GM21367 (cell line): Measurements from ENCODE around the gene TPSD1.
"Not testable (repeated sequence)": the region's sequence is repeated elsewhere in the genome, so short reads cannot be mapped to it uniquely, and the experiment has no call there.

ENCODE experiments used
- ATAC-seq: cut with Tn5 transposase; IDR thresholded peaks from one replicate; pipeline ENCODE4 v1.9.1; 2021; ENCODE audit not compliant: unreplicated experiment

Gene TPSD1

DNA sequence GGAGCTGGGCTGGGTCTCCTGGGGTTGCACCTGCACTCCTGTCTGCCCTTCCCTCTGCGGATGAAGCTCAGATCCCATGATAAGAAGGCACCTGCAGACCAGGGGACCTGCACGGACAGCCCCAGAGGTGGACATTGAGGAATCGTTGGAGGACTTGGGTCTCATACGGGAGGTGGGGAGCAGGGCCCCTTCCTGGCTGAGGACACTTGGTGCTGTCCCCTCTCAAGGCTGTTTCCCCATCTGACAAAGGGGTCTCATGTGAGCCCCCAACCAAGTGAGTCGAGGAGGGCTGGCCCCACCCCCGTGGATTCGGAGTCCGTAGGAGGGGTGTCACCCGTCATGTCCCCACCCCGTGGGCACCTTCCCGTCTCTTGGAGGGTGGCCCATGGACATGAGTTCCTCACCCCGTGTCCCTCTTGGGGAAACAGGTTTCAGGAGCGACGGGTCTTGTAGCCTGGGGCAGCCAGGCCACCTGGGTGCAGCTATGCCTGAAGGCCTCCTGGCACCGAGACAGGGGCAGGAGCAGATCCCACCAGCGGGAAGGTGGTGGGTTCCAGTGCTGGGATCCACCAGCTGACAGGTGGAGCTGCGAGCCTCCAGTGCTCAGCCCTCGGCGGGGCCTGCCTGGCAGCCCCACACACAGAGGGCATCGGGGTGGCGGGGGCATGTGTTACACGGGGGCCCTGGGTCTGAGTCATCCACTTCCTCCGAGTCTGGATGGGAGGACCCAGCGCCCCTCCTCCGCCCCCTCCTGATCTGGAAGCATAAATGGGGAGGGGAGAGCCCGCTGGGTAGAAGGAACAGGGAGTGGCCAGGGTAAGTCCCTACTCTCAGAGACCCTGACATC is at the start of gene TPSD1:
TSS of gene TPSD1 (plus strand) at position 794 of the 847 bp plus-strand sequence. CDS start 212 bp downstream, outside the sequence.
- not testable (repeated sequence) for ATAC-seq

DNA sequence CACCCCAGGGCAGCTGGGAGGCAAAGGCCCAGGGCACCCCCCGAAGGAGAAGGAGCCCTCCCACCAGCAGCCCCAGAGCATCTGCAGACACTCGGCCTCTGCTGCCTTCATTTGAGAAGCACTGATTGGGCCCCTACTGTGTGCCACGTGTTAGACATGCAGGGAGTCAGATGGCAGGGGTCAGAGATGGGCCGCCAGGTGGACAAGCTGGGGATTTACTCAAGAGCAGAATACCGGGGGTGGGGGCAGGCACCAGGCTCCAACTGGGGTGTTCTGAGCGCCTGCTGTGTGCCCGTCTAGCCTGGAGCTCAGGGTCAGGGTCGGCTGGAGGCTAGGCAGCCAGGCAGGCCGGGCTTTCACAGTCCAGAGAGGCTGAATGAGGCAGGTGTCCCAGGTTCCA is 49.5 kb upstream of the TPSD1 start:
- no peak for ATAC-seq

DNA sequence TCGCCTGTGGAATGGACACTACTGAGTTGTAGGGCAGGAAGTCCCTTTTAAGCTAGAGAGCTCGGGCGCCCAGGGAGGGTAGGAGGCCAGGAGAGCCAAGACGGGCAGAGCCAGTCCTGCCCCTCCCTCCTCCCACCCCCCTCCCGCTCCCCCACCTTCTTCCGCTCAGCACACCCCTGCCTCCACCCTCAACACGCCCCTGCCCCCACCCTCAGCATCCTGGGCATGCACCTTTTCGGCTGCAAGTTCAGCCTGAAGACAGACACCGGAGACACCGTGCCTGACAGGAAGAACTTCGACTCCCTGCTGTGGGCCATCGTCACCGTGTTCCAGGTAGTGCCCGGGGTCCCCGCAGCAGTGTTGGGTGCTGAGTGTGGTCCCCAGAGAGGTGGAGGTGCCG is 49.1 kb upstream of the TPSD1 start:
- ATAC-seq: no peak

DNA sequence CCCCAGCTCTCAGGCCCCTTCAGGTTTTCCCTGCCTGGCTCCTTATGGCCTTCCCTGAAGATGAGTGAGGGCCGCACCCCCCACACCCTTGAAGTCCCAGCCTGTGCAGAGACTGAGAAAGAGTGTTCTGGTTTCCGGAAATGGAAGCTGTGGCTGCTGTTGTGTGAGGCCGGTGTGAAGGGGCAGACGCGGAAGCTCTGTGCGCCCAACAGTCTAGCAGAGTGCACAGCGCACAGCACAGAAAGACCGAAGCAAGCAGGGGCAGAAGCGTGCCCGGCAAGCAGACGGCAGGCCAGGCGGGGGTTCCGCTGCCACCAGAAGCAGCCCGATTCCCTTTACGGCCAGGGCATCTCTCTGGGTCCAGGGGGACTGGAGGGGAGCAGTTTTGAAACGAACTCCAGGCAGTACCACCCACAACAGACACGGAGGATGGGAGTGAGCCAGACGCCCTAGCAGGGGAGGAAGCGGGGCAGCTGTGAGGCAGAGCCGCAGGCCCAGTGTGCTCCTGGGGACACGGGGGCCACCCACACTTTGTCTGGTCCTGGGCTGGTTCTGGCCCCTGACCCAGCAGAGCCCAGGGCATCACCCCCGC is 47.5 kb upstream of the TPSD1 start:
- no peak for ATAC-seq

DNA sequence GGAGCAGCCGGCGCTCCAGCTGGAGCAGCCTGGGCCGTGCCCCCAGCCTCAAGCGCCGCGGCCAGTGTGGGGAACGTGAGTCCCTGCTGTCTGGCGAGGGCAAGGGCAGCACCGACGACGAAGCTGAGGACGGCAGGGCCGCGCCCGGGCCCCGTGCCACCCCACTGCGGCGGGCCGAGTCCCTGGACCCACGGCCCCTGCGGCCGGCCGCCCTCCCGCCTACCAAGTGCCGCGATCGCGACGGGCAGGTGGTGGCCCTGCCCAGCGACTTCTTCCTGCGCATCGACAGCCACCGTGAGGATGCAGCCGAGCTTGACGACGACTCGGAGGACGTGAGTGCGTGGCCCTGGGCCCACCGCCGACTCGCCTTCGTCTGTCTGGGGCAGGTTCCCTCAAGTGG is 46.8 kb upstream of the TPSD1 start:
- no peak for ATAC-seq

DNA sequence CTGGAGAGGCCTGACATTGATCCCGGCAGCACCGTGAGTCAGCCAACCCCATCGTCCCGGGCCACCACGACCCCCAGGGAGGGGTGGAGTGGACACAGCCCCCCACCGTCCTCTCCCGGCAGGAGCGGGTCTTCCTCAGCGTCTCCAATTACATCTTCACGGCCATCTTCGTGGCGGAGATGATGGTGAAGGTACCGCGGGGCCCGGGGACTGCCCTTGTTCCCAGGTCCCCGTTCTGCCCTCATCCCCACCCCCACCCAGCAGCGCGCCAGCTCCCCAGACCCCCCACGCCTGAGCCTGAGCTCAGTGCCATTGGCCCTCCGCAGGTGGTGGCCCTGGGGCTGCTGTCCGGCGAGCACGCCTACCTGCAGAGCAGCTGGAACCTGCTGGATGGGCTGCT is 45.4 kb upstream of the TPSD1 start:
- ATAC-seq: no peak

DNA sequence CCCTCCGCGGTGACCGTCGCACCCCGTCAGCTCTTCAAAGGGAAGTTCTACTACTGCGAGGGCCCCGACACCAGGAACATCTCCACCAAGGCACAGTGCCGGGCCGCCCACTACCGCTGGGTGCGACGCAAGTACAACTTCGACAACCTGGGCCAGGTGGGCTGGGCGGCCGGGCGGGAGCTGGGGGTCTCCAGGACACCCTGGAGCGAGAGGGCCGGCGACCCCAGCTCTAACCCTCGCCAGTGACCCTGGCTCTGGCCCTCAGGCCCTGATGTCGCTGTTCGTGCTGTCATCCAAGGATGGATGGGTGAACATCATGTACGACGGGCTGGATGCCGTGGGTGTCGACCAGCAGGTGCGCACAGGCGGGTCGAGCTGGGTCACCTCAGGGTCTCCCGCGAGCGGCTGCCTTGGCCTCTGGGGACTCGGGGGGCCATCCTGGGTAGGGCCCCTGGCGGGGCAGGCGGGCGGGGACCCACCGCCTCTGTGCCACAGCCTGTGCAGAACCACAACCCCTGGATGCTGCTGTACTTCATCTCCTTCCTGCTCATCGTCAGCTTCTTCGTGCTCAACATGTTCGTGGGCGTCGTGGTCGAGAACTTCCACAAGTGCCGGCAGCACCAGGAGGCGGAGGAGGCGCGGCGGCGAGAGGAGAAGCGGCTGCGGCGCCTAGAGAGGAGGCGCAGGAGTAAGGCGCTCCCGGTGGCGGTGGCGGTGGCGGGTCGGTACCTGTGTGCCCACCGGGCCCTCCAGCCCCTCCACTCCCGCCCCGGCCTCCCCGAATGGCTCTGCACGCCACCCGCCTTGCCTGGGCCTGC is 44.2 kb upstream of the TPSD1 start:
- ATAC-seq: no peak

DNA sequence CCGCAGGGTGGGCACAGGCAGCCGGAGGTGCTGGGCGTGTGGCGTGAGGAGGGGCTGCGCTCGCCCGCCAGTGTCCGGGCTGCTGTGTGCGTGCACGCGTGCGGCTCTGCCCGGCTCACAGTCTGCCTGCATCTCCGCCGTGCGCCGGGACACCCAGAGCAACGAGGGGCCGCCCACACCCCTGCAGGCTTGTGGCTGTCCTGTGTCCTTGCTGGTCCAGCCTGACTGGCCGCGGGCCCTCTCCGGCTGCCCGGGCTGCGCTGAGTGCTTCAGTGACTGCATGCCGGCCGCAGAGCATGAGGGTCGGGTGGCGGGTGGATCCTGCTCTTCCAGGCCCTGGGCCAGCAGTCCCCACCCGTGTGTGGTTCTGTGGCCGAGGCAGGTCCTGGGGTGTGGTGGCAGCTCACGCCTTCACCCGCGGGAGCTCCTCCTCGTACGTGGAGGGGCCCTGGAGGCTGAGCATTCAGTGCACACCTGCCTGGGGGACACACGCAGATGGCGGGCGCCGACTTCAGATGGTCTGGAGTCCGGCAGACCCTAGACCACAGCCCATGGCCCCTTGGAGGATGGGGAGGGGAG is 43.2 kb upstream of the TPSD1 start:
- no peak for ATAC-seq

DNA sequence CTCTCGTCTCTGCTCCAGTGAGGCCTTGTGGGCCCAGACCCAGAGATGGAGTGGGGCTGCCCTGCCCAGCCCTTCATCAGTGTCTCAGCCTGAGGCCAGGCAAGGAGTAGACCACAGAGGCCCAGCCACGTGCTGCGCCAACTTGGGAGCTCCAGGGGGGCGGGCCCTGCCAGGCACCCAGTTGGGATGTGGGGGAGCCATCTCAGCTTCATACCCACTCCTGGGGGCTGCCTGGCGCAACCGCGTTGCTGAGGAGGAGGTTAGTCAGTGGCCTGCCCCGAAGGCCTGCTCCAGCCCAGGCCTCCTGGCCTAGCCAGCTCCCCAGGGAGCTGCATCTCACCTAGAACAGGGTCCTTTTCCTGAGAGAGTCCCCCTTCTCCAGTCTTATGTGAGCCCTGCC is 42.6 kb upstream of the TPSD1 start:
- ATAC-seq: no peak

DNA sequence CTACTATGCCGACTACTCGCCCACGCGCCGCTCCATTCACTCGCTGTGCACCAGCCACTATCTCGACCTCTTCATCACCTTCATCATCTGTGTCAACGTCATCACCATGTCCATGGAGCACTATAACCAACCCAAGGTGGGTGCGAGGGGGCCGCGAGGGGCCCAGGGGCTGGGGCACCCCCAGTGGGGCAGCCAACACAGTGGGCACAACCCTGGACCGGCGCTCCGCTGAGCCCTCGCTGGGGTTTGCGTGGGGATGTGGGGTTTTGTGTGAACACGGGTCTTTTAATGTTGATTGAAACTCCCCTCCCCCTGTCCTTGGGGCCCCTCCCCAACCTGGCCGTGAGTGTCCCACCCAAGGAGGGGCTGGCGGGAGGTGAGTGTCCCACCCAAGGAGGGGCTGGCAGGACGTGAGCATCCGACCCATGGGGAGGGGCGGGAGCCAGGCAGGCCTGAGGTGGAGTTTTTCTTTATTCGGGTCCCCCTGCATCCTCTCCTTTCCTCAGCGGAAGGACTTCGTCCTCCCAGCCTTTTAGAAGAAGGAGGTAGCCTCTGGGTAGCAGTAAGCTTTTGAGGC is 42.0 kb upstream of the TPSD1 start:
- ATAC-seq: no peak

DNA sequence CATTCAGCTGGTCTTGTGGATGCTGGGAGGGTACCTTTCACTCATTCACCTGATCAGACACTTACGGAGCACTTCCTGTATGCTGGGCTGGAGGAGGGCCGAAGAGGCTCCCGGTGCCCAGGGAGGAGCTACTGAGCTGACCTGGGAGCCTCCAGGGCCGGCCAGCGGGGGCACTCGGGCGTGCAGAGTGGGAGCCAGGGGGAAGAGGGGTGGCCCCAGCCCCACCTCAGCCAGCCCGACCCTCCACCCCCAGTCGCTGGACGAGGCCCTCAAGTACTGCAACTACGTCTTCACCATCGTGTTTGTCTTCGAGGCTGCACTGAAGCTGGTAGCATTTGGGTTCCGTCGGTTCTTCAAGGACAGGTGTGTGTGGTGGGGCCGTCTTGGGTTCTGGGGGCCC is 41.1 kb upstream of the TPSD1 start:
- ATAC-seq: no peak

DNA sequence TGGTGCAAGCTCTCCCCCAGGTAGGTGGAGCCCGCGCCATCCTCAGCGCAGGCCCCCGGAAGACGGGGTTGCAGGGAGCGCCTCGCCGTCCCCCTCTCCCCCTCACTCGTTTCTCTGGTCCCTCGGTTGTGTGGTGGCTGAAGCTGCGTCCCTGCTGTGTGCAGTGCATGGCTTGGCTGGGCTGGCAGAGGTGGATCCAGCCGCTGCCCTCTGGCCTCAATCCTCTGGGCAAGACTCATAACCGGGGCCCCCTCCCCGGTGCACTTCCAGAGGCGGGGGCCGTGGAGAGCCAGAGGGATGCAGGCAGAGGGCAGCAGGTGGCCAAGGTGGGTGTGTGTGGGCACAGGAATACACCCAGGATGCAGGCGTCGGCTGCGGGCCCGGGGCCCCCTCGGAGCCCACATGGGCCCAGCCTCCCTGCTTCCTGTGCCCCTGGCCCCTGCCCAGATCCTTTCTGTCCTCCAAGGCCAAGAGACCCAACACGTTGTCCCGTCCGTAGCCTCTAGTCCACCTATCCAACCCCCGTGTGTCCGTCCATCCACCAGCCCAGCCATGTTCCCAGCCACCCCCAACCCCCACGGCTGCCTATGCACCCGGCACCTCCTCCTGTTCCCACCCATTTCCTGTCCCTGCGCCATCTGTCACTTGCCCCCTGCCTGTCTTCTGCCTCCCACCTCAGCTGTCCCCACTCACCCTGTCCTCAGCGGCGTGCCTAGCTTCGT is 40.1 kb upstream of the TPSD1 start:
- ATAC-seq: no peak

DNA sequence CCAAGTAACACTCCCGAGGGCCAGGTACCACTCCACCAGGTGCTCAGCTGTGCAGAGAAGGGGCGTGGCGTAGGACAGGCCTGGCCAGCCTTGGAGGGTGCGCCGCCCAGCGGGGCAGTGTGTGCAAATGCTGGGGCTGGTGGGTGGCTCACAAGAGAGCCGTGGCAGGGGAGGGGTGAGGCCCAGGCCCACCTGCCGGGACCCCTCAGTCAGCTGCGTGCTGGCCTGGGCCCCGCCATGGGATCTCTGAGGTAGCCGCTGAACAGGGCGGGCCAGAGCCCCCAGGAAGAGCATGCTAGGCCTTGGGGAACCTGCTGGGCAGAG is 39.6 kb upstream of the TPSD1 start:
- ATAC-seq: no peak

DNA sequence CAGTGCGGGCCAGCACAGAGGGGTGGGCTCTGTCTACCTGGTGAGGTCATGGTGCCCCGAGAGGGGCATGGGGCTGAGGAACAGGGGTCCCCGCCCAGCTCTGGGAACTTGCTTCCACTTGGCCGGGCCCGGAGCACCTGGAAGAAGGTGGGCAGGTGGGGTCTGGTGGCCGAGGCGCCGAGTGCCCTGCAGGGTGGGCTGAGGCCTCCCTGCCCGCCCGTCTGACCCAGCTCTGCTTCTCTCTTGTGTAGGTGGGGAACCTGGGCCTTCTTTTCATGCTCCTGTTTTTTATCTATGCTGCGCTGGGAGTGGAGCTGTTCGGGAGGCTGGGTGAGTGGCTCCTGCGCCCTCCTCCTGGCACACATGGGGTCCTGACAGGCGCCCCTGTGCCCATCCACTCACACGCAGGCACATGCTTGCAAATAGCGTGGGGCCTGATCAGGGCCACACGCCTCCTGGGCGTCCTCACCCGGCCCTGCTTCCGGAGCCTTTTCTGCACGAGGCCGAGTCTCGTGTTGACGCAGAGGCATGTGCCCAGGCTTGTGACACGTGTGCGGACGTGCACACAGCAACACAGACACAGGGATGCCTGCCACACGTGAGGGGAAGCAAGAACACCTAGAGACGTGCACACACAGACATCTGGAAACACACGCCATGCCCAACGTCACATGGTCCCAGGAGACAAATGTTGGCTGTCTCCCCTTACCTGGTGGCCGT is 39.0 kb upstream of the TPSD1 start:
- ATAC-seq: no peak

DNA sequence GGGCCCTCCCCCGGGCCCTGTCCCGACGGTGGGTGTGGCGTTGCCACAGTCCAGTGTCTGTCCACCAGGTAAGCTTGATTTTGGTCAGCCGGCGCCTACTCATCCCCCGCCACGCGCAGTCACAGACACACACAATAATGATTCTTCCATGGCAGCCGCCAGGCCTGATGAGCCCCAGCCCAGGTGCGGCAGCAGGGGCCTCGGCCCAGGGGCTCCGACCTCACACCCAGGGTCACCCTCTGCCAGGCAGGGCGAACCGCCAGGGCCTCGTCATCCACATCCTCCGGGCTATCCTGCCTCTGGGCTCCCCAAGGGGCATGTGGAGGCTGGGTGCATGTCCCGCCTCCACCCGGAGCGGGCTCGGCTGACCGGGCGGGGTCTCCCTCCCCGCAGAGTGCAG is 38.3 kb upstream of the TPSD1 start:
- ATAC-seq: no peak

DNA sequence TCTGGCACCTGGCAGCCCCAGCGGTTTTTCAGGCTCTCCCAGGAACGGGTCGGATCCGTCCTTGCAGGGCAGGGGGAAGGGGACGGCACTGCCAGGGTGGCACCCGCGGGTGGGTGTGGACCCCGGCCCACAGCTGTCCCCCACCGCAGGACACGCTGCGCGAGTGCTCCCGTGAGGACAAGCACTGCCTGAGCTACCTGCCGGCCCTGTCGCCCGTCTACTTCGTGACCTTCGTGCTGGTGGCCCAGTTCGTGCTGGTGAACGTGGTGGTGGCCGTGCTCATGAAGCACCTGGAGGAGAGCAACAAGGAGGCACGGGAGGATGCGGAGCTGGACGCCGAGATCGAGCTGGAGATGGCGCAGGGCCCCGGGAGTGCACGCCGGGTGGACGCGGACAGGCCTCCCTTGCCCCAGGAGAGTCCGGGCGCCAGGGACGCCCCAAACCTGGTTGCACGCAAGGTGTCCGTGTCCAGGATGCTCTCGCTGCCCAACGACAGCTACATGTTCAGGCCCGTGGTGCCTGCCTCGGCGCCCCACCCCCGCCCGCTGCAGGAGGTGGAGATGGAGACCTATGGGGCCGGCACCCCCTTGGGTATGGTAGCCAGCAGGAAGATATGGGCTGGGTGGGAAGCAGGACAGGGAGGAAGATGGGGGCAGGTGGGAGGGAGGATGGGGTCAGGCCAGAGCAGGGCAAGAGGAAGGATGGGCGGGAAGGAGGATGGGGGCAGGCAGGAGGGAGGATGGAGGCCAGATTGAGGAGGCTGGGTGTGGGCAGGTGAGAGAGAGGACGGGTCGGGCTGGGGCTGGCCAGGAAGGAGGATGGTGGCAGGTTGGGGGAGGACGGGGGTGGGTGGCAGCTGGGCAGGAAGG is 37.6 kb upstream of the TPSD1 start:
- ATAC-seq: no peak

DNA sequence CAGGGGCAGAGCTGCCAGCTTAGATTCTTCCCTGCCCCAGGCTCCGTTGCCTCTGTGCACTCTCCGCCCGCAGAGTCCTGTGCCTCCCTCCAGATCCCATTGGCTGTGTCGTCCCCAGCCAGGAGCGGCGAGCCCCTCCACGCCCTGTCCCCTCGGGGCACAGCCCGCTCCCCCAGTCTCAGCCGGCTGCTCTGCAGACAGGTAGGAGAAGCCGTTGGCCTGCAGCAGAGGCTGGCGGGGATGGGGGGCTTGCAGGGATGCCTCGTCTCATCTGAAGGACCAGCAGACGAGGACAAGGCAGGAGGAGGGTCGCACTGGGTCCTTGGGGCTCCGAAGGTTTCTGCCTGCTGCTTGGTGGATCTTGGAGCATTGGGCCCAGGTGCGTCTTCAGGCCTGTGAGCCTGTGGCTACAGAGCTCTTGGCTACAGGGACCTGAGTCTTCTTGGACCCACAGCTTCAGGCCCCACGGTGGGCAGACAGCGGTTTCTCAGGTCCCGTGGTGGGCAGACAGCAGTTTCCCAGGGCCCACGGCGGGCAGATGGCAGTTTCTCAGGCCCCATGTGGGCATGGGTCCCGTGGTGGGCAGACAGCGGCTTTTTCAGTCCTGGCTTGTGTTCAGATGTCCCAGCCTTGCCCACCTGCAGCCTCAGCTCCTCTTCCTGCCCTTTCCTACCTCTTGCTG is 36.8 kb upstream of the TPSD1 start:
- no peak for ATAC-seq

DNA sequence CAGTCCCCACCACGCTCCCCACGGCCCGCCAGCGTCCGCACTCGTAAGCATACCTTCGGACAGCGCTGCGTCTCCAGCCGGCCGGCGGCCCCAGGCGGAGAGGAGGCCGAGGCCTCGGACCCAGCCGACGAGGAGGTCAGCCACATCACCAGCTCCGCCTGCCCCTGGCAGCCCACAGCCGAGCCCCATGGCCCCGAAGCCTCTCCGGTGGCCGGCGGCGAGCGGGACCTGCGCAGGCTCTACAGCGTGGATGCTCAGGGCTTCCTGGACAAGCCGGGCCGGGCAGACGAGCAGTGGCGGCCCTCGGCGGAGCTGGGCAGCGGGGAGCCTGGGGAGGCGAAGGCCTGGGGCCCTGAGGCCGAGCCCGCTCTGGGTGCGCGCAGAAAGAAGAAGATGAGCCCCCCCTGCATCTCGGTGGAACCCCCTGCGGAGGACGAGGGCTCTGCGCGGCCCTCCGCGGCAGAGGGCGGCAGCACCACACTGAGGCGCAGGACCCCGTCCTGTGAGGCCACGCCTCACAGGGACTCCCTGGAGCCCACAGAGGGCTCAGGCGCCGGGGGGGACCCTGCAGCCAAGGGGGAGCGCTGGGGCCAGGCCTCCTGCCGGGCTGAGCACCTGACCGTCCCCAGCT is 35.7 kb upstream of the TPSD1 start:
- ATAC-seq: no peak
